Fibroblast of skin of right quadriceps (primary cell): ENCODE data around the gene GLTPD2.

Experiments
- DNase-seq: peaks from one replicate; pipeline ENCODE4 v3.0.0-alpha.2; 2013

GLTPD2 gene

DNA sequence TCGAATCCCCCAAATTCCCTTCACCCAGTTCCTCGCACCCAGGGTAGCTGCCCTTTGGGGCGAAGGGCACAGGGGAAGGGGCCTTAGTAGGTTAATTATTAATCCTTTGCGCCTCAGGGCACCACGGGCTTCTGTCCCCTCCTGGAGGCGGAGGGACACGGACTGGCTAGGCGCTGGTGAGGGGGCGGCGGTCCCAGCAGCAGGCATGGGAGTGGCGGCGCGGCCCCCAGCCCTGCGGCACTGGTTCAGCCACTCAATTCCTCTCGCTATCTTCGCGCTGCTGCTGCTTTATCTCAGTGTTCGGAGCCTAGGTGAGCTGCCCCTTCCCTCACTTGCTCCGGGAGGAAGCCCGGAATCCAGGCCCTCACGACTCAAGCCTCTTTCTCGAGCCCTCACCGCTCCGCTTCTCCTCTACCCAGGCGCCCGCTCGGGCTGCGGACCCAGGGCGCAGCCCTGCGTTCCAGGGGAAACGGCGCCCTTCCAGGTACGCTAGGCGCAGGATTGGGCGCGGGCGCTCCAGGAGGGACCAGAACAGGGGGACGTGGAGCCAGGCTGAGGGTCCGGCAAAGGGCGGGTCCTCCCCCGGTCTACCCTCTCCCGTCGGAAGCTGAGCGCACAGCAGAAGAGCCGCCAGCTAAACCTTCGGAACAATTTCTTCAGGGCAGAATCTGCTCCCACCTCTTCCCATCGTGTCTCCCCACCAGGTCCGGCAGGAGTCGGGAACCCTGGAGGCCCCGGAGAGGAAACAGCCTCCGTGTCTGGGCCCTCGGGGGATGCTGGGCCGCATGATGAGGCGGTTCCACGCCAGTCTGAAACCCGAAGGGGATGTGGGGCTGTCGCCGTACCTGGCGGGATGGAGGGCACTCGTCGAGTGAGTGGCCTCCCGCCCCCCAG, at the start of gene GLTPD2:
GLTPD2 (plus strand) TSS at position 158 of the 894 bp plus-strand sequence; CDS start at position 206, 48 bp downstream.
- DNase-seq: no peak

DNA sequence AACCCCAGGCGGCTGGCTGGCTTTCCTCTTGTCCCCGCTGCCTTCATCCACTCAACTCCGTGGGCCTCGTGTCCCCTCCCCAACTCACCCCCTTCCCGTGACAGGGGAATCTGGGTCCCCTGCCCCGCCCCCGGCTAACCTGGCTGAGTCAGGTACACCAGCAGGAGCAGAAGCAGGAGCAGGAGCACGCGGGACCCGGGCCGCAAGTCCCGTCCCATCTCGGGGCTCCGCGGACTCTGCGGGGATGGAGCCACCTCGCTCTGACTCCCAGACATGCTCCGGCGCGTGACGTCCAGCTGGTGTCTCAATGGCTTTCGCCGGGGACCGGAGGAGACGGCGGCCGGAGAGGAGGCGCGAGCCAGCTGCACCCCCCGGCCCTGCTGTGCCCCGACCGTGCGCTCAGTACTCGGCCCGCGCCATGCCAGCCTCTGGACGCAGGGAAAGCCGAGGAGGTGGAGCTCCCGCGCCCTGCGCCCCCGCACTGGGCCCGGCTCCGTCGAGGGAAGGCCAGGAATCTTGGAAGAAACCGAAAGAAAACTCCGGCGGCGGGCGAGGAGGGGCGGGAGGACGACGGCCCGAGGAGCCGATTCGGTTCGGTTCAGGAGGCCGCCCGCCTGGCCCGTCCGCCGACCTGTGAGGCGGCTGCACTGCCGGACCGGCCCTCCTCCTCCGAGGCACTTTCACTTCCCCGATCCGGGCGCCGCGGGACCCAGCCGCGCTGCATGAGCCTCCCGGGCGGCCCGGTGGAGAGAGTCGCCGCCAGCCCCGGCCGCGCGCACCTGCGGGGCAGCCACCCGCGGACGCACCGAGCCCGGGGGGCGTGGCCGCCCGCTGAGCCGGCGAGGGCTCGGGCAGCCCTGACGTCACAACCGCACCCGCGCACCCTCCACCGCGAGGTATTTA, 49.4 kb upstream of the GLTPD2 start, which contains the start of the genes CXCL16 and ZMYND15:
CXCL16 (minus strand) TSS at position 807 of the 903 bp plus-strand sequence; CDS start at position 218, 589 bp downstream.
ZMYND15 (plus strand) TSS at position 712 of the 903 bp plus-strand sequence. CDS start 716 bp downstream, outside the sequence.
- no peak for DNase-seq

DNA sequence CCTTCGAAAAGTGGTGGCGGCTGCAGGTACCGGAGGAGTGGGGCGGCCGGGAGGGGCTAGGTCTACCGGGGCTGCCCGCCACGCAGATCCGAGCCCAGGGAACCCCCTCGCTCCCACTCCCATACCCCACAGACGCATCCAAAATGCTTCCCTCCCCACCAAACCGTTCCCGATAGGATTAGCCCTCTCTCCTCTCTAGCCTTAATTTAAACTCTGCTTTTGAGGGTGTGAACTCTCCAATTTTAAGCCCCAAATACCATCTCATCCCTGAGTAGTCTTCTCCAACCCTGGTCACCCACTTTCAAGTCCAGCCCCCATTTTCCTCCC, 48.8 kb upstream of the GLTPD2 start:
- DNase-seq: no peak

DNA sequence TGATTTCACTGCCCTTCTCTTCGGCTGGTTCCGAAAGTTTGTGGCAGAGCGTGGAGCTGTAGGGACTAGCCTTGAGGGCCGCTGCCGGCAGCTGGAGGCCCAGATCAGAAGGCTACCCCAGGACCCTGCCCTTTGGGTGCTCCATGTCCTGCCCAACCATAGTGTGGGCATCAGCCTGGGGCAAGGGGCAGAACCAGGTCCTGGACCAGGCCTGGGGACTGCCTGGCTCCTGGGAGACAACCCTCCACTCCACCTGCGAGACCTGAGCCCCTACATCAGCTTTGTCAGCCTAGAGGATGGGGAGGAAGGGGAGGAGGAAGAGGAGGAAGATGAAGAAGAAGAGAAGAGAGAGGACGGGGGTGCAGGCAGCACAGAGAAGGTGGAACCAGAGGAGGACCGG, 48.2 kb upstream of the GLTPD2 start:
- DNase-seq: no peak

DNA sequence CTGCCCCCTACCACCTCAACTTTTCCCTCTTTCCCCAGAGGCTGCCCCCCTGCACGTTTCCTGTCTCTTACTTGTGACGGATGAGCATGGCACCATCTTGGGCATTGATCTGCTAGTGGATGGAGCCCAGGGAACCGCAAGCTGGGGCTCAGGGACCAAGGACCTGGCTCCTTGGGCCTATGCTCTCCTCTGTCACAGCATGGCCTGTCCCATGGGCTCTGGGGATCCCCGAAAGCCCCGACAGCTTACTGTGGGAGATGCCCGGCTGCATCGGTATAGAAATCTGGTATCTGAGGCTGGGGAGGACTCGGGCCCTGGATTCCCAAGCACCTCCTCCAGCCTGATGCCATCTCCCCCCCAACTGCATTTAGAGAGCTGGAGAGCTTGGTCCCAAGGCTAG, 47.2 kb upstream of the GLTPD2 start:
- no peak for DNase-seq

DNA sequence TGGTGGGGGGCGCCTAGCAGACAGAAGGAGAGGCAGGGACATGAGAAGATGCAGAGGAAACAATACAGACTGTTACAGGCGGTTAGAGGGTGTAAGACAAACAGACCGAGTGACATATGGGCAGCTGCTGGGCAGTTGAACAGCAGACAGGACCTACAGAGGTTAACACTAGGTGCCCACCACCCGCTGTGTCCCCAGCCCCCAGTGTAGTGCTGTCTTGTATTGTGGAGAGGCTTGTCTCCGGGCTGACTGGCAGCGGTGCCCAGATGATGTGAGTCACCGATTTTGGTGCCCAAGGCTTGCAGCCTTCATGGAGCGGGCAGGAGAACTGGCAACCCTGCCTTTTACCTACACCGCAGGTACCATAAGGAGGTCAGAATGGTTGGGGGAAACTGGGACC, 46.6 kb upstream of the GLTPD2 start:
- DNase-seq: no peak

DNA sequence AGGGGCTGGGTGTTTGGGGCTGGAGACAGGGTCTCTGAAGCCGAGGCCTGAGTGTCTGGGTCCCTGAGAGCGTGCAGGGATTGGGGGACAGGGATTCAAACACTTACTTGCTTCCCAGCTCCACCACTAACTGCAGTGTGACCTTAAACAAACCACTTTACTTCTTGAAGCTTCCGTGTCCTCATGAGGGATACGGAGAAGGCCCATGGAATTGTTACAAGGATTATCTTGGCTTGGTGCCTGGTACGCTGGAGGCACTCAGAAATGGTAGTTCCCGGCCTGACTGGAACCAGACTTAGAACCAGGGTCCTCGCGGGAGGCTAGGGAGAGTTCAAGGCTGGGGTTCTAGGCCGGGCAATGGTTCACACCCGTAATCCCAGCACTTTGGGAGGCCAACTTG, 46.1 kb upstream of the GLTPD2 start:
- DNase-seq: no peak

DNA sequence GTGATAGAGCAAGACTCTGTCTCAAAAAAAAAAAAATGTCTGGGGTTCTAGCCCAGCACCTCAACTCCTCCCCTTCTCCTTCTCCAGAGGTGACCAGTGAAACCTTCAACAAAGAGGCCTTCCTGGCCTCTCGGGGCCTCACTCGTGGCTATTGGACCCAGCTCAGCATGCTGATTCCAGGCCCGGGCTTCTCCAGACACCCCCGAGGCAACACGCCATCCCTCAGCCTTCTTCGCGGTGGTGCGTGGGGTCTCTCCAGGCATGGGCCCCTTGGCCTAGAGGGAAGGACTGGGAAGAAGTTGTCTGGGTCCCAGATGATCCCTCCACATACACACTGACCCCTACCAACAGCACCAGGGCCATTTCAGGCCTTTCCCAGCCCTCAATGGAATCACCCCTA, 45.5 kb upstream of the GLTPD2 start:
- no peak for DNase-seq

DNA sequence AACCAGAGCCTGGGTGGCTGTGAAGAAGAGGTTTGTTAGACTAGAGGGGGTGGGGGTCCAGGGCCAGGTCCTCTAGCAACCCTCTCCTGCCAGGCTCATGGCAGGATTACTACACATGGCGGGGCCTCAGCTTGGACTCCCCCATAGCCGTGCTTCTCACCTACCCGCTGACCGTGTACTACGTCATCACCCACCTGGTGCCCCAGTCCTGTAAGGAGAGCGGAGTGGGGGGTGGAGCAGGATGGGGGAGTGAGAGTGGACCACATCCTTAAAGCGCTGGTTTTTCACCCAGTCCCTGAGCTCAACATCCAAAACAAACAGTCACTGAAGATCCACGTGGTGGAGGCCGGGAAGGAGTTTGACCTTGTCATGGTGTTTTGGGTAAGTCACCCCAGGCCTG, 44.9 kb upstream of the GLTPD2 start:
- no peak for DNase-seq

DNA sequence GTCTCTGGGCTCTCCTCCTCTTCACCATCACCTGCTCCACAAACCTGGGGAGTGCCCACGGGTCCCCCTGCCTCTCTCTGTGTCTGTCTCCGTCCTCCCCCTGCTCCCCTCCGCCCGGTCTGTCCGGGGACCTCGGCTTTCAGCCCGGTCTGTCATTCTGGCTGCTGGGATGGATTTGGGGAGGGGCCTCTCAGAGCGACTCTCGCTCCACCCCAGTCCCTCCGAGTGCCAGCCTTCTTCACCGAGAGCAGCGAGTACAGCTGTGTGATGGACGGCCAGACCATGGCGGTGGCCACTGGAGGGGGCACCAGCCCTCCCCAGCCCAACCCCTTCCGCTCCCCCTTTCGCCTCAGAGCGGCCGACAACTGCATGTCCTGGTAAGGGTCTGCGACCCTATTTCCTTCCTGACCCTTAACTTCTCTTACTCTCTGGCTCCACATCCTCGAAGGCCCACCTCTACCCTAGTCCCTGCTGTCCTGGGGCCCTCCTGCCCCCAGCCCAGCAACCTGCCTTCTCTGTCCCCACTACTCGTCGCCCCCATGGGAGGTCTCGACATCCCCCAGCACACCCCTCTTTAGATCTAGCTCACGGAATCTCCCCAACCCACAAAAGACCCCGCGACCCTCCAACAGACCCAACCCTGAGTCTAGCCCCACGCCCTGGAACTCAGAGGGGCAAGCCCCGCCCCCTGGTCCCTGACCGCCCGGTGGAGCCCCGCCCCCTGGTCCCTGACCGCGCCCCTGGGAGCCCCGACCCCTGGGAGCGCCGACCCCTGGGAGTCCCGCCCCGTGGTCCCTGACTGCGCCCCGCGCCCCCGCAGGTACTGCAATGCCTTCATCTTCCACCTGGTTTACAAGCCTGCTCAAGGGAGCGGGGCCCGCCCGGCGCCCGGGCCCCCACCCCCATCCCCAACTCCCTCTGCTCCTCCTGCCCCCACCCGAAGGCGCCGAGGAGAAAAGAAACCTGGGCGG, 43.5 kb upstream of the GLTPD2 start:
- no peak for DNase-seq

DNA sequence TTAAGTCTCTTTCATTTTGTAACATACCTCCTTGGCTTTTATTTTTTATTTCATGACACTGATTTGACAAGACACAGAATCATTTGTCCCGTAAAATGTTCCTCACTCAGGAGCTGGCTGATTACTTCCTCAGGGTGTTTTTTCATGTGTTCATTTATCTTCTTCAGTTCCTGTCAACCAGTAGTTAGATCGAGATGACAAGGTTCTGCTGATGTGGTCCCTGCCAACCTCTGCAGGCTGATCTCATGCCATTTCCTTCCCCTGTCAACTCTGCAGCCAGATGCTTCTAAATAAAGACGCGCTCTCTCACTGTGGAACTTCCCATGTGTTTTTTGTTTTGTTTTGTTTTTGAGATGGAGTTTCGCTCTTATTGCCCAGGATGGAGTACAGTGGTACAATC, 40.9 kb upstream of the GLTPD2 start:
- no peak for DNase-seq

DNA sequence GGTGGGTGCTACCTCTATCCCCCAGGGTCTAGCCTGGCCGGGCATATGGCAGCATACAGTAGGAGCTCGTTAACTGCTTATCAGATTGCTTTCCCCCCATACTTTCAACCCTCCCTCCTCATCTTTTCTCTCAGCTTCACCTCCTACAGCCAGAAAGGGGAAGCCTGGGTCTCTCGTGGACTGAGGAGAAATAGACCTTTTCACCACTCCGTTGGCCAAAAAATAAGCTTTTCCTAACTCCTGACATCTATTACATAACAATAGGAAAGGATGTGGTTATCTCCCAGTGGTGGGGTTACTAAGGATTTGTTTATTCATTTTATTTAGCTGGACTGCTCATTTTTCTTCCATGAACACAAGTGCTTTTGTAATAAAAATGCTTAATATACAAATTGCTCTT, 40.1 kb upstream of the GLTPD2 start:
- no peak for DNase-seq

DNA sequence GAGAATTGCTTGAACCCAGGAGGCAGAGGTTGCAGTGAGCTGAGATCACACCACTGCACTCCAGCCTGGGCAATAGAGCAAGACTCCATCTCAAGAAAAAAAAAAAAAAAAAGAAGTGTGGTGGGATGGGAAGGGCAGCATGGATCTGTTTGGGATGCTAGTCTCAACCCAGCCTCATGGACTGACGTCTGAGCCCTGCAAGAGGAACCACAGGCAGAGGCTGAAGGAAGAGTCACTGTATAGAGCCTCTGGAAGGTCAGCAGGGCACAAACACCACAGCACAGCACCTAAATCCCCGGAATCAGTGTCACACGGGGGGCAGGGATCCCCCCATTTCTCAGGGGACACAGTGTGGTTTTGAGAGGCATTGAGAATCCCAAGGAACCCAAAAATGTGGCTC, 38.2 kb upstream of the GLTPD2 start:
- no peak for DNase-seq

DNA sequence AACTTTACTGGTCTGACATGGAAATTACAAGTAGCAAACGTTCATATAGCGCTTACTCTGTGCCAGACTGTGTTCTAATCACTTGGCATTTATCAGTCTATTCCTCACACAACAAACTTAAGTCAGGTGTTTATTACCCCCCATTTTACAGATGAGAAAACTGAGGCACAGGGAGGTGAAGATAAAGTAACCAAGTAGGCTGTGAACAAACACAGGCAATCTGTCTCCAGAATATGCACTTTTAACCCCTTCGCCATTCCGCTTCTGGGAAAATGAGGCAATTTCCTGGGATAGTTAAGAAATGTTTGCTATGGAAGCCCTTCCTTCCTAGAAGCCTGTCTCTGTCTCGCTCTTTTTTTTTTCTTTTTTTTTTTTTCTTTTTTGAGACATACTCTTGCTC, 36.8 kb upstream of the GLTPD2 start:
- DNase-seq: peak; percentile 28

DNA sequence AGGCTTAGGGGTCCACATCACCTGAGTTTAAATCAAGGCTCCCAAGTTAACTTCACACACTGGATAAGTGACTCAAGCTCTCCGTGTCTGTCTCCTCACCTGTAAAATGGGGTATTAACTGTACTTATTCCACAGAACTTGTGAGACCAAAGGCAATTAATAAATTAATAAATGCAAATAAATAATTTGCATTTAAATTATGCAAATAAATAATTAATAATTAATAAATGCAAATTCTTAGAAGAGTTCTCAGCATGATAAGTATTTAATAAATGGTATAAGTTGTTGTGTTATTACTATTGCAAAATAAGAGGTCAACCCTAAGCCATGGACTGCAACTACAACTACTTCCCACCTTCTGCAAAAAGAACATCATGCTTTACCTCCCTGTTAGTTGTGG, 35.4 kb upstream of the GLTPD2 start:
- DNase-seq: no peak

DNA sequence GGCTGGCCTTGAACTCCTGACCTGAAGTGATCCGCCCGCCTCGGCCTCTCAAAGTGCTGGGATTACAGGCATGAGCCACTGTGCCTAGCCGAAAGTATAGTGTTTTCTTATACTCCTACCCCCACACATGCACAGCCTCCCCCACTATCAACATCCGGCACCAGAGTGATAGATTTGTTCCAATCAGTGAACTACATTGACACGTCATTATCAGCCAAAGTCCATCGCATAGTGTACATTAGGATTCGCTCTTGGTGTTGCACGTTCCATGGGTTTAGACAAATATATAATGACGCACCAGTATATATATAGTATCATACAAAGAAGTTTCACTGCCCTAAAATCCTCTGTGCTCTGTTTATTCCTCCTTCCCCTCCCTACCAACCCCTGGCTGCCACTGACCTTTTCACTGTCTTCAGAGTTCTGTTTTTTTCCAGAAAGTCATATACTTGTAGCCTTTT, 29.0 kb upstream of the GLTPD2 start:
- no peak for DNase-seq

DNA sequence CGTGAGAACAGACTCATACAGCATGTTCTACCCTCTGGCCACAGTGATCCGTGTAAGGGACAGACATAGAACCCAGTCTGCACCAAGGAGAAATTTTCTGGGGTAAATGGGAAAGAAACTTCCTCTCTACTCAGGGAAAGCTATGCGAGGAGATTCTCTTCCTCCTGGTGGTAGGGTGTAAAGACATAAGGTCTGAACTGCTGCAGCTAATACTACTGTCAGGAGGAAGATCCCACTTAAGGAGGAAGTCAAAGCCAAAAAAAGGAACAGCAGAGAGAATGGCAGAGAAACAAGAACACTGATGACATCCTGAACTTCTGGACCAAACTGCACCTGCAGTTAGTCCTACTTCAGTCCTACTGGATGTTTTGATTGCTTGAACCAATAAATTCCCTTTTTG, 24.2 kb upstream of the GLTPD2 start:
- no peak for DNase-seq

DNA sequence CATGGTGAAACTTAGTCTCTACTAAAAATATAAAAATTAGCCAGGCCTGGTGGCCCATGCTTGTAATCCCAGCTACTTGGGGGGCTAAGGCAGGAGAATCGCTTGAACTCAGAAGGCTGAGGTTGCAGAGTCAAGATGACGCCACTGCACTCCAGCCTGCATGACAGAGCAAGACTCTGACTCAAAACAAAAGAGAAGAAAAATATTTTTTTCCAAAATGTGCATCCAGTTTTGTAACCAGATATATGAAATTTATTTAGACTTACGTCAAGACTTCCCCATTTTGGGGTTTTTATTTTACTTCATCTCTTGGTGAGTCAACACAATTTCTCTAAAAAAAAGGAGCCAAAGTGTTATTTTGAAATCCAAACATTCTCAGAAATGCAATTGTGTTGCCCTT, 22.6 kb upstream of the GLTPD2 start:
- no peak for DNase-seq

DNA sequence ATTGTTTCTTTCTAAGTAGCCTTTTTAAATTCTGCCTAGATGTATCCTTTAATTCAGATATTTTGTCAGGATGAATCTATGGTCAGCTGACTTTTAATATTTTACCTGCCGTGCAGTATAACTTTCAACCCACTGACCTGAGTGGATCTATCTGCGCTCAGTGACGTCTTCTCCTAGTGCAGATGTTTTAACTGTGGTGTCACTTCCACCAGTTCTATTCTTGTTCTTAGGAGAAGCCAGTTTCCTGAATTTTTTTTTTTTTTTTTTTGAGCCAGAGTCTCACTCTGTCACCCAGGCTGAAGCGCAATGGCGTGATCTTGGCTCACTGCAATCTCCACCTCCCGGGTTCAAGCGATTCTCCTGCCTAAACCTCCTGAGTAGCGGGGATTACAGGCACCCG, 22.0 kb upstream of the GLTPD2 start:
- no peak for DNase-seq

DNA sequence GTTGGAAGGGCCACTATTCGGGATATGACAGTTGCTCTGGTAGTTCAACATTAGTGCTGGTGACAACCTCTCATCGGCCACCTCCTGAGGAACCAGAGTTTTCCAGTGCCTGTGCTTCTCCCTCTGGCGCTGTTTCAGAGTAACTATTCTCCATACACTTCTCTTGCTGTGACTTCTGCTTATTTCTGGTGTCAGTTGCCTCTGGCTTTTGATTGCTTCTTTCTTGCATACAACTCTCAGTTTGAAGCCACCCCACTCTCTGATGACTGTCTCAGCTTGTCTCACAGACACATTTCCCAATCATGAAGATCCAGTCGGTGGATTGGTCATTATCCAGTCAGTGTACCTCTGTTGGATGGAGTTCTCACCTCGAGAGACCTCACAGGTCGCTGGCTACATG, 20.5 kb upstream of the GLTPD2 start:
- DNase-seq: no peak

DNA sequence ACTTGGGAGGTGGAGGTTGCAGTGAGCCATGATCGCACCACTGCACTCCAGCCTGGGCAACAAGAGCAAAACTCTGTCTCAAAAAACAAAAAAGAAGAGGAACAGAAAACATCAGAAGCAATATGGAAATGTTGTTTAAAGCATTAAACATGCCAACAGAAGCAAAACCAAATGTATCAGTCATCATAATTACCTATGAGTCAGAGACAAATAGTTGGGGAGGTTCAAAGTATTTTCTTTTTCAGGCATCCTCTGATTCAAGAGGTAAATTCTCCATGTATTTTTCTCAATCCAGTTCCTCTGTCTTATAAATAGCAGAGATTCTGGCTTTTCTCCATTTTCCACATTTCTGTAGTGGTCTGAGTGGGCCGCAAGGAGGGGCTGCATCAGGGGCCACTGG, 19.1 kb upstream of the GLTPD2 start:
- DNase-seq: peak; percentile 45

DNA sequence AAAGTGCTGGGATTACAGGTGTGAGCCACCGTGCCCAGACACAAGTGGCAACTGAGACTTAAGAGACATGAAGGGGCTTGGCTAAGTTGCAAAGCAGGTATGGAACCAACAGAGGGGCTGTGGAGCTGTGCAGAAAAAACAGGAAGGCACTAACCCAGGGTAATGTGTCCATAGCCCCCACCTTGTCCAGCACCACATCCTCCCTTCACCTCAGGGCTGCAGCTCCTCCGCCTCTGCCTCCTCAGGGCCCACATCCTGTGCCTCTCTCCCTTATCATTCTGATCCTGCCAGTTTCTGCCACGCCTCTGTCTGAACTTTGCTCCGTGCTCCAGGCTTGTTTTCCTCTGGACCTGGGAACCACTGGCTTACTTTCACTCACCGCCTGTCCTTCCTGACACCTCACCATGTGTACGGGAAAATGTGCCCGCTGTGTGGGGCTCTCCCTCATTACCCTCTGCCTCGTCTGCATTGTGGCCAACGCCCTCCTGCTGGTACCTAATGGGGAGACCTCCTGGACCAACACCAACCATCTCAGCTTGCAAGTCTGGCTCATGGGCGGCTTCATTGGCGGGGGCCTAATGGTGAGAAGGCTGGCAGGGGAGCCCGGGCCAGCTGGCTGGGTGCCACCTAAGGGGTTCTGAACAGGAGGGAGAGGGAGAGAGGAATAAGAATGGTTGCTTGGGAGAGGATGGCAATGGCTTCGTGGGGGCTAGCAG, 17.1 kb upstream of the GLTPD2 start, which contains the start of gene TM4SF5:
TM4SF5 (plus strand) TSS at position 368 of the 716 bp plus-strand sequence; CDS start at position 405, 37 bp downstream.
- DNase-seq: no peak
